Neural progenitor cell (in vitro differentiated cells): ENCODE results near the gene NNMT. TPM values are rescaled to one million over a fixed set of nuclear protein-coding genes. Genes with fewer than 3 reads are reported as not detected.

Source experiments
- DNase-seq: peaks from one replicate; pipeline ENCODE4 v3.0.0-alpha.2; 2016; ENCODE audit warnings: low spot score
- H2AFZ ChIP-seq: fragments of 200-600 bp; sonication (generic); replicated peaks from 2 replicates; pipeline ENCODE4 v1.6.1; 2016; ENCODE audit warnings: antibody characterized with exemption
- H3F3A ChIP-seq: fragments of 200-600 bp; sonication (generic); 2 replicates; pipeline ENCODE4 v1.6.1; 2016; ENCODE audit warnings: antibody characterized with exemption, low read depth
- H3K27ac ChIP-seq: fragments of 200-600 bp; sonication (generic); 2 replicates; pipeline ENCODE4 v1.5.1; 2016; ENCODE audit warnings: mild to moderate bottlenecking
- H3K27me3 ChIP-seq: fragments of 200-600 bp; sonication (generic); 2 replicates; pipeline ENCODE4 v1.6.1; 2016; ENCODE audit warnings: mild to moderate bottlenecking, moderate library complexity
- H3K36me3 ChIP-seq: fragments of 200-600 bp; sonication (generic); 2 replicates; pipeline ENCODE4 v1.5.1; 2016
- H3K4me1 ChIP-seq: fragments of 200-600 bp; sonication (generic); 2 replicates; pipeline ENCODE4 v1.6.1; 2016; ENCODE audit warnings: mixed run types
- H3K4me2 ChIP-seq: fragments of 200-600 bp; sonication (generic); 2 replicates; pipeline ENCODE4 v1.6.1; 2016
- H3K4me3 ChIP-seq: fragments of 200-600 bp; sonication (generic); 2 replicates; pipeline ENCODE4 v1.5.1; 2016
- H3K79me2 ChIP-seq: fragments of 200-600 bp; sonication (generic); 2 replicates; pipeline ENCODE4 v1.6.1; 2016; ENCODE audit warnings: low read depth
- H3K9ac ChIP-seq: fragments of 200-600 bp; sonication (generic); 2 replicates; pipeline ENCODE4 v1.6.1; 2016
- H3K9me3 ChIP-seq: fragments of 200-600 bp; sonication (generic); 2 replicates; pipeline ENCODE4 v1.5.1; 2016; ENCODE audit warnings: low read depth
- H4K20me1 ChIP-seq: fragments of 200-600 bp; sonication (generic); 2 replicates; pipeline ENCODE4 v1.6.1; 2016; ENCODE audit warnings: low read depth
- H3K27ac Mint-ChIP-seq: 3 replicates; pipeline ENCODE4 v1.8.0; 2021; ENCODE audit warnings: mixed read lengths
- H3K27me3 Mint-ChIP-seq: 2 replicates; pipeline ENCODE4 v1.8.0; 2022; ENCODE audit warnings: low read depth, mild to moderate bottlenecking, inconsistent platforms, moderate library complexity, mixed read lengths; ENCODE audit not compliant: insufficient read depth
- H3K36me3 Mint-ChIP-seq: 3 replicates; pipeline ENCODE4 v1.8.0; 2021; ENCODE audit warnings: mixed read lengths
- H3K4me1 Mint-ChIP-seq: 3 replicates; pipeline ENCODE4 v1.8.0; 2021; ENCODE audit warnings: mixed read lengths
- H3K4me3 Mint-ChIP-seq: 3 replicates; pipeline ENCODE4 v1.8.0; 2021; ENCODE audit warnings: mild to moderate bottlenecking, moderate library complexity, mixed read lengths
- H3K9me3 Mint-ChIP-seq: 3 replicates; pipeline ENCODE4 v1.8.0; 2020; ENCODE audit warnings: mixed read lengths
- CTCF ChIP-seq: fragments of 200-600 bp; sonication (generic); IDR thresholded peaks from 2 replicates; pipeline ENCODE4 v1.5.1; 2017; ENCODE audit warnings: antibody characterized with exemption, mild to moderate bottlenecking
- EZH2 ChIP-seq: fragments of 200-600 bp; sonication (generic); IDR thresholded peaks from 2 replicates; pipeline ENCODE4 v1.6.1; 2017; ENCODE audit warnings: antibody characterized with exemption, mild to moderate bottlenecking, moderate library complexity
- EZH2phosphoT487 ChIP-seq: fragments of 200-600 bp; sonication (generic); IDR thresholded peaks from 2 replicates; pipeline ENCODE4 v1.6.1; 2017; ENCODE audit warnings: antibody characterized with exemption
- total RNA-seq: library from RNA; depleted of rRNA; stranded (reverse); fragments of >200 nt; gene quantifications from 2 replicates; pipeline ENCODE4 v1.2.3, GENCODE V29; 2015; ENCODE audit warnings: low replicate concordance

The NNMT gene
- total RNA-seq, 1 donor from 2014 or later = not detected

GRCh38 chr11:114326151-114326550 is 30.0 kb downstream of the NNMT start:
- H3K4me3 Mint-ChIP-seq = no peak overlapping the region
- no peaks in the 10 kb centered on the region for H3K27me3 ChIP-seq
- no peak overlapping the region for H3K27ac ChIP-seq
- H4K20me1 ChIP-seq = no peaks in the 10 kb centered on the region
- no peak overlapping the region for H3K9ac ChIP-seq
- no peak overlapping the region for H3K27ac Mint-ChIP-seq
- H3K9me3 Mint-ChIP-seq = peaks cover 7% of the 10 kb centered on the region
- no peaks in the 10 kb centered on the region for H3F3A ChIP-seq
- no peak overlapping the region for H2AFZ ChIP-seq
- no peak overlapping the region for H3K4me3 ChIP-seq
- no peaks in the 10 kb centered on the region for H3K4me1 ChIP-seq
- TF ChIP-seq CTCF (no peak), EZH2 (no peak), EZH2phosphoT487 (no peak)
- H3K9me3 ChIP-seq = peaks cover 8% of the 10 kb centered on the region
- H3K27me3 Mint-ChIP-seq = no peaks in the 10 kb centered on the region
- H3K79me2 ChIP-seq = no peaks in the 10 kb centered on the region
- no peaks in the 10 kb centered on the region for H3K4me1 Mint-ChIP-seq
- no peak overlapping the region for H3K4me2 ChIP-seq
- no peaks in the 10 kb centered on the region for H3K36me3 Mint-ChIP-seq
- no peaks in the 10 kb centered on the region for H3K36me3 ChIP-seq
- no peak for DNase-seq

- no peak for DNase-seq
- Histone ChIP-seq H3K36me3 (no peaks in the 10 kb centered on the region), H3K4me2 (no peak overlapping the region), H2AFZ (no peak overlapping the region), H3K4me1 (no peaks in the 10 kb centered on the region), H4K20me1 (no peaks in the 10 kb centered on the region), H3K9me3 (peaks cover 8% of the 10 kb centered on the region), H3K4me3 (no peak overlapping the region), H3K27ac (no peak overlapping the region), H3K79me2 (no peaks in the 10 kb centered on the region), H3F3A (no peaks in the 10 kb centered on the region), H3K27me3 (no peaks in the 10 kb centered on the region), H3K9ac (no peak overlapping the region)
- Mint-ChIP-seq H3K9me3 (peaks cover 8% of the 10 kb centered on the region), H3K4me3 (no peak overlapping the region), H3K4me1 (no peaks in the 10 kb centered on the region), H3K27me3 (no peaks in the 10 kb centered on the region), H3K27ac (no peak overlapping the region), H3K36me3 (no peaks in the 10 kb centered on the region)
- TF ChIP-seq EZH2 (no peak), CTCF (no peak), EZH2phosphoT487 (no peak)
These were observed 30.6 kb downstream of the NNMT start for GRCh38 chr11:114326776-114327175.

- Histone ChIP-seq H2AFZ (no peak overlapping the region), H3K36me3 (no peaks in the 10 kb centered on the region), H3K9ac (no peak overlapping the region), H3K4me1 (no peaks in the 10 kb centered on the region), H3K4me2 (no peak overlapping the region), H4K20me1 (no peaks in the 10 kb centered on the region), H3K4me3 (no peak overlapping the region), H3K79me2 (no peaks in the 10 kb centered on the region), H3K27me3 (no peaks in the 10 kb centered on the region), H3K9me3 (peaks cover 8% of the 10 kb centered on the region), H3K27ac (no peak overlapping the region), H3F3A (no peaks in the 10 kb centered on the region)
- no peak overlapping the region for H3K27ac Mint-ChIP-seq
- no peaks in the 10 kb centered on the region for H3K27me3 Mint-ChIP-seq
- H3K4me3 Mint-ChIP-seq = no peak overlapping the region
- TF ChIP-seq EZH2 (no peak), CTCF (no peak), EZH2phosphoT487 (no peak)
- H3K4me1 Mint-ChIP-seq = no peaks in the 10 kb centered on the region
- peaks cover 12% of the 10 kb centered on the region for H3K9me3 Mint-ChIP-seq
- no peak for DNase-seq
- H3K36me3 Mint-ChIP-seq = no peaks in the 10 kb centered on the region
These were observed 34.2 kb downstream of the NNMT start for GRCh38 chr11:114330373-114330772.
